GM13976 (cell line): Measurements from ENCODE around the gene MB21D2.

Experiments used
- DNase-seq: peaks from one replicate; pipeline ENCODE4 v3.0.0; 2012; ENCODE audit warnings: low spot score
- CTCF ChIP-seq: IDR thresholded peaks from 2 replicates; pipeline ENCODE4 v1.5.1; 2012; ENCODE audit warnings: borderline replicate concordance, mild to moderate bottlenecking; ENCODE audit not compliant: insufficient read depth; ENCODE audit errors: extremely low read depth, missing control alignments, control extremely low read depth
- in situ Hi-C: fragments of 300-500 bp; cut with MboI; formaldehyde crosslinking; loops from one replicate; pipeline ENCODE4 v1.12.0; 2022; ENCODE audit warnings: low sequenced_read_pairs, mixed read lengths, inconsistent platforms; ENCODE audit not compliant: unreplicated experiment

MB21D2 gene

GRCh38 chr3:192917028-192917403 is 640 bp downstream of the MB21D2 start:
- DNase-seq = peak; percentile 68
- in situ Hi-C loops = no loop called here
- no peak for TF ChIP-seq CTCF

DNA sequence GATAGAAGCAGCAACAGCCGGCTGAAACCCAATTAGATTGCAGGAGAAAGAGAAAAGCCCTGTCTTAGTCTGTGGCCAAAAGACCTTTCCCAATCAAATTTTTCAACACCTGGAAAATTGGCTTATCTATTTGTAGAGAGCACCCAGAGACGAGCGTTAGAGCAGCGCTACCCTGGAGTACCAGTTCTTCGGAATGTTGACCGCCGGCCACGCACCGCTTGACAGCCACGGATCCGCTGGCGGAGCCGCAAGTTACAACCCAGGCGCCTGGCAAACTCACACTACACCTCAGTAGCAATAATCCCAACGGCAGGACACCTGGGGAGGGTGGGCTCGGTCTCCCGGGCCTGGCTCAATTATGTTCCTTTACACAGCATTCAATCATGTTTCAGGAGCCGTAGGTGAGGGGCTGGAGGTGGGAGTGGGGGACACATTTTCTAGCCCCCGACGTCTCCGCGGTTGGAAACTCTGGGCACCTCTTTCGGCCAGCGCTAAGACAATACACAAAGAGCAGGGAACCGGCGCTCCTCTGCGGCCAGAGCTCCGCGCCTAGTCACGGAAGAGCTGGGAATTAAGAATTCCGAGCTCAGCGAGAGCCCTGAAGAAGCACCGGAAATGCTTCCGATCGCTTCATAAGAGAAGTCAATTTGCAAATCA is 1.2 kb downstream of the MB21D2 start:
- no peak for DNase-seq
- in situ Hi-C loops = no loop called here
- TF ChIP-seq CTCF = no peak

DNA sequence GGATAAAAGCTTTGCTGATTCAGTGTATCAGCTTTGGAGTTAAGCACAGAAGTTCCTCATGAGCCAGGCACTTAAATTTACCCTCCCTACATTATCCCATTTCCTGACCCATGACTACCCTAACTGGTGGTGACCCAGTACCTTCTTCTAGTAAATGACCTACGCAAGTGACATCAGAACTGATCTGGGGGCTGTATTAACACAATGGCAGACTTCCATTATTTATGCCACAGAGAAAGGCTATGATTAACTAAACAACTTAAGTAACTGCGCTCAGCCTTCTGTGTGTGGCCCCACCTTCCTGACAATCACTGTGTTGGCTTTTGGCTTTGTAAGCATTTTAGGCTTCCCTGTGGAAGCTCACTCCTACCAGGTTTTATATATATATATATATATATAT is 1.9 kb downstream of the MB21D2 start:
- DNase-seq = no peak
- TF ChIP-seq CTCF = no peak
- in situ Hi-C loops = no loop called here

DNA sequence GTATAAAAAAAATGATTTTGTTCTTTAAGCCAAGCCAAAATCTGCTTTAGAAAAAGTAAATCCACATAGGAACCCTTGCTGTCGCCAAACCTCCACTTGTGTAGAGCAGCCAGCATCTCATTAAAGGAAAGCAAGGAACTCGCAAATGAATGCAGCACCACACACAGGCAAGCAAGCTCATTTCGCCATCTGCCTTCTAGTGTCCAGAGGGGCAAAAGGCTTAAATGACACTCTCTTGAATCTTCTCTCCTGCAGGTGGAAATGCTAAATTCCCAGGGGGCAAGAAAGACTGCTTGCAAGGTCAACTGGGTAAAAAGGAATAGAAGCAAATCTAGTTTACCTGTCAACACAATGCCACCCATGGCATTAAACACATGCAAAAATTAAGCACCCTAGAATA is 2.4 kb downstream of the MB21D2 start:
- peak; percentile 46 for DNase-seq
- peak; percentile 52 for TF ChIP-seq CTCF
- in situ Hi-C loops = no loop called here

DNA sequence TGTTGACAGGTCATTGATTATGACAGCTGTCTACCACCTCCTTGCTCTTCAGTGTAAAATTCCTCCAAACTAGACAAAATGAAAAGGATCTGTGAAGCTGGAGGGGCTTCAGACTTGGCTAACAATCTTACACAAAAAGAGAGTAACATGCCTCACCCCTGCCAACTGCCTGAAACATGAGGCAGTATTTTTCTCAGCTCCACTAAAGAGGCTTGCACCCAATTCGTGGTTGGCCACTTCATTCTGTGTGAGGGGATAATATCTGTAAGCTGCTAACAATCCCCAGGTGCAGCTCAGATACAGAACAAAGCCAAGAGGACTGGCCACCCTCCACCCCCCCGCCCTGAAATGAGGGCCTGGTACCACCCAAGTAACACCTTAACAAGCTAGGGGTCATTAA is 2.8 kb downstream of the MB21D2 start:
- TF ChIP-seq CTCF = no peak
- no peak for DNase-seq
- in situ Hi-C loops = no loop called here

- no peak for TF ChIP-seq CTCF
- in situ Hi-C loops = no loop called here
- no peak for DNase-seq
Measured at GRCh38 chr3:192913540-192913939, 4.1 kb downstream of the MB21D2 start.
